Tibial nerve (tissue), 4 donors: ENCODE data around the gene MANBA. TPM values are rescaled to one million over a fixed set of nuclear protein-coding genes. Genes with fewer than 3 reads are reported as not detected.

Experiments
- DNase-seq, 2 donors: peaks; one replicate each; pipeline ENCODE4 v3.0.0-alpha.2; 2019; ENCODE audit warnings: low spot score in 2 of 2
- H3K27ac ChIP-seq, 4 donors: fragments of 200-600 bp; sonication (generic) in 3 of 4; one replicate each; pipeline ENCODE4 v1.5.1; 2017 to 2019; ENCODE audit warnings: mild to moderate bottlenecking in 1 of 4
- H3K27me3 ChIP-seq, 2 donors: fragments of 200-600 bp; sonication (generic) in 1 of 2; one replicate each; pipeline versions ENCODE4 v1.5.1 to v1.6.0; 2017 to 2019
- H3K36me3 ChIP-seq, 3 donors: fragments of 200-600 bp; sonication (generic); one replicate each; pipeline ENCODE4 v1.5.1; 2018 to 2019
- H3K4me1 ChIP-seq, 4 donors: fragments of 200-600 bp; sonication (generic) in 3 of 4; one replicate each; pipeline ENCODE4 v1.5.1; 2017 to 2019
- H3K4me3 ChIP-seq, 4 donors: fragments of 200-600 bp; sonication (generic) in 3 of 4; one replicate each; pipeline ENCODE4 v1.5.1; 2017 to 2019; ENCODE audit warnings: mild to moderate bottlenecking in 1 of 4, moderate library complexity in 1 of 4
- H3K9me3 ChIP-seq, 4 donors: fragments of 200-600 bp; sonication (generic) in 3 of 4; one replicate each; pipeline ENCODE4 v1.5.1; 2017 to 2019
- EP300 ChIP-seq, 2 donors: sonication (generic); formaldehyde crosslinking; IDR thresholded peaks; one replicate each; pipeline ENCODE4 v1.6.1; 2017; ENCODE audit warnings: antibody characterized with exemption in 2 of 2, mild to moderate bottlenecking in 1 of 2
- POLR2A ChIP-seq, 2 donors: fragments of 450-650 bp; IDR thresholded peaks; one replicate each; pipeline ENCODE4 v1.6.1; 2017; ENCODE audit warnings: antibody characterized with exemption in 2 of 2, mild to moderate bottlenecking in 2 of 2, moderate library complexity in 2 of 2
- WGBS, 2 donors: methylation state at CpG; one replicate each; pipeline ENCODE4 v1.1.5; 2018; 5-methylcytosine and 5-hydroxymethylcytosine counted together
- total RNA-seq, 4 donors: library from RNA; depleted of rRNA; stranded (reverse); fragments of >200 nt; gene quantifications; one replicate each; pipeline ENCODE4 v1.1.0, GENCODE V29; 2016
- TF ChIP-seq, protein P1 (sequence below), 5 experiments: fragments of 200-600 bp in 3 of 5; fragments of 450-650 bp in 2 of 5; sonication (generic) in 3 of 5; IDR thresholded peaks; one replicate each; pipeline ENCODE4 v1.5.1; 2016 to 2019; ENCODE audit warnings: antibody characterized with exemption in 5 of 5, mild to moderate bottlenecking in 3 of 5, moderate library complexity in 2 of 5

Gene MANBA
- total RNA-seq, 4 donors from 2014 or later: 26.1 to 38.1 (median 31.9) TPM

DNA sequence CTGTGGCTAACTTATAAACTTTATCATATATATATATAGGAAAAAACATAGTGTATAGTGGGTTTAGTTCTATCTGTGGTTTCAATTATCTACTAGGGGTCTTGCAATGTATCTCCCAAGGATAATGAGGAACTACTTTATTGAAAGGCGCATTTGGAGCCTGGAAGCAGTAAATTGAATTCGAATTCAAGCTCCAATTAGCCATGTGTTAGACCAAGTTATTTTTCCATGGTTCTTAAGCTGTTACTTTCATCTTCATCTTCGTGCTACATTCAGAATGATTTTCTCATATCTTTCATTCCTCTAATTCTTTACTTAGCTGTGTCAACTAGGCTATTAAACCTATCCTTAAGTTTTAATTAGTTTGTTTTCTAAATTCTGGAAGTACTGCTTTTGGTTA is 27.2 kb upstream of the MANBA start:
- WGBS, 2 donors: 91 to 94% methylated on average over 3 of the region's 3 CpGs
- peaks cover 0 to 14% (median 0%) of the 10 kb centered on the region in 4 donors for H3K9me3 ChIP-seq

DNA sequence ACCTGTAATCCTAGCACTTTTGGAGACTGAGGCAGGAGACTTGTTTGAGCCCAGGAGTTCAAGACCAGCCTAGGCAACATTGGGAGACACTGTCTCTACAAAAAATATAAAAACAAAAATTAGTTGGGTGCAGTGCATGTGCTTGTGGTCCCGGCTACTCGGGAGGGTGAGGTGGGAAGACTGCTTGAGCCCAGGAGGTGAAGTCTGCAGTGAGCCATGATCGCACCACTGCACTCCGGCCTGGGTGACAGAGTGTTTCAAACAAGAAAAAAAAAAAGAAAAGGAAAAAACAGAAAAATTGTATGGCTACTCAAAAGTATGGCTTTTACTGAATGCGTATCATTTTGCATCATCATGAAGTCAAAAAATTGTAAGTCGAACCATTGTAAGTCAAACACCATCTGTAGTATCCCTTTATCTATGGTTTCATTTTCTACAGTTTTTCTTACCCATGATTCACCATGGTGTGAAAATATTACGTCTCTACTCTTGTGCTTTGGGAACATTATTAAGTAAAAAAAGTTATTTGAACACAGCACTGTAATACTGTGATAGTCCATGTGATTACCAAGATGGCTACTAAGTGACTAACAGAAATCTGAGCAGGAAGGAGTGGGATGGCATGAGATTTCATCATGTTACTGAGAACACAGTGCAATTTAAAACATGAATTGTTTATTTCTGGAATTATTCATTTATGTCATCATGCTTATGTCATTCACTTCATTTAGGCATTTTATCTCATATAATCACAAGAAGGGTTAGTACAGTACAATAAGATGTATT is 26.5 kb upstream of the MANBA start:
- TF ChIP-seq, protein P1, sequence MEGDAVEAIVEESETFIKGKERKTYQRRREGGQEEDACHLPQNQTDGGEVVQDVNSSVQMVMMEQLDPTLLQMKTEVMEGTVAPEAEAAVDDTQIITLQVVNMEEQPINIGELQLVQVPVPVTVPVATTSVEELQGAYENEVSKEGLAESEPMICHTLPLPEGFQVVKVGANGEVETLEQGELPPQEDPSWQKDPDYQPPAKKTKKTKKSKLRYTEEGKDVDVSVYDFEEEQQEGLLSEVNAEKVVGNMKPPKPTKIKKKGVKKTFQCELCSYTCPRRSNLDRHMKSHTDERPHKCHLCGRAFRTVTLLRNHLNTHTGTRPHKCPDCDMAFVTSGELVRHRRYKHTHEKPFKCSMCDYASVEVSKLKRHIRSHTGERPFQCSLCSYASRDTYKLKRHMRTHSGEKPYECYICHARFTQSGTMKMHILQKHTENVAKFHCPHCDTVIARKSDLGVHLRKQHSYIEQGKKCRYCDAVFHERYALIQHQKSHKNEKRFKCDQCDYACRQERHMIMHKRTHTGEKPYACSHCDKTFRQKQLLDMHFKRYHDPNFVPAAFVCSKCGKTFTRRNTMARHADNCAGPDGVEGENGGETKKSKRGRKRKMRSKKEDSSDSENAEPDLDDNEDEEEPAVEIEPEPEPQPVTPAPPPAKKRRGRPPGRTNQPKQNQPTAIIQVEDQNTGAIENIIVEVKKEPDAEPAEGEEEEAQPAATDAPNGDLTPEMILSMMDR (IDR thresholded peaks at IDR 0.05): no peak
- TF ChIP-seq EP300 (IDR thresholded peaks at IDR 0.05) (no peak), POLR2A (IDR thresholded peaks at IDR 0.05) (no peak)
- Histone ChIP-seq H3K27ac (no peak overlapping the region), H3K27me3 (no peaks in the 10 kb centered on the region), H3K36me3 (peaks cover 0 to 17% (median 0%) of the 10 kb centered on the region in 3 donors), H3K4me1 (peaks cover 0 to 3% (median 0%) of the 10 kb centered on the region in 4 donors), H3K9me3 (peaks cover 0 to 14% (median 0%) of the 10 kb centered on the region in 4 donors), H3K4me3 (no peak overlapping the region)
- no peak for DNase-seq
- whole genome bisulfite sequencing, 2 donors: 94% methylated on average over 7 of the region's 7 CpGs

More for the DNA sequence above, 27.2 kb upstream of the MANBA start:
- no peak overlapping the region for H3K4me3 ChIP-seq
- H3K36me3 ChIP-seq: peaks cover 0 to 24% (median 0%) of the 10 kb centered on the region in 3 donors
- TF ChIP-seq POLR2A (IDR thresholded peaks at IDR 0.05) (no peak), EP300 (IDR thresholded peaks at IDR 0.05) (no peak)
- TF ChIP-seq, protein P1 (IDR thresholded peaks at IDR 0.05): no peak
- no peak overlapping the region for H3K27ac ChIP-seq
- peaks cover 0 to 3% (median 0%) of the 10 kb centered on the region in 4 donors for H3K4me1 ChIP-seq
- no peak for DNase-seq
- no peaks in the 10 kb centered on the region for H3K27me3 ChIP-seq

DNA sequence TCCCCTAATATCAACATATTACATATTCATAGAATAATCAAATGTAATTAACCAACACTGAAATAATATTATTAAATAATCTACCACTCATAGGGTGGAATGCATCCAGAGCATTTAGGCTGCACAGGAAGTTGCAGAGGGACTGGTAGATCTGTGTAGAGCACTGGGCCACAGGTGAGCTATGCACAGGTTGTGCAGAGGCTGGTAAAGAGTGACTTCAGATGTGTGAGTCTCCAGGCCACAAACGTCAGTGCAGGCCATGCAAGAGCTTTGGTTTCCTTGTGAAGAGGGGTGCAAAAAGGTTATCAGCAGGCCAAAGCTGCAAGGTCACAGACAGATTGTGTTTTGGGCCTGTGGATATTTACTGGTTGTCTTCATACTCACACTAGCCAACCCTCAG is 25.5 kb upstream of the MANBA start:
- WGBS, 2 donors: 69 to 70% methylated on average over 1 of the region's 1 CpG
- TF ChIP-seq EP300 (IDR thresholded peaks at IDR 0.05) (no peak), POLR2A (IDR thresholded peaks at IDR 0.05) (no peak)
- TF ChIP-seq, protein P1 (IDR thresholded peaks at IDR 0.05): no peak
- peaks cover 0 to 14% (median 0%) of the 10 kb centered on the region in 4 donors for H3K9me3 ChIP-seq

DNA sequence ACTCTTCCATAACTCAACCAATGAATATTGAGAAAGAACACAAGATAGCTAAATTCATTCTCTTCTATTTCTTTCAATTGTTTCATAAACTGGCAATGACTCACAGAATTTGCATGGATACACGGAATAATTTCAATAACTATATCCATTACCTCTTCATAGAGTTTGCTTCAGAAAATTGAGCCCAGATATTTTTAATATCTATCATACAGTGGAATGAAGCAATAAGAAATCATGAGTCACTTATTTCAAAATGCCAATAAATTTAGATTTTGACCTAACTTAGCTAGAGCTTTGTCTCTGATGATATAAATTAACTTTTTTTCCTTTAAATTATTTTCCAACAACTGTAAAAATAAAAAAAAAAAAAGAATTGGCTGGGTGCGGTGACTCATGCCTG is 22.2 kb upstream of the MANBA start:
- no peaks in the 10 kb centered on the region for H3K27me3 ChIP-seq
- H3K4me1 ChIP-seq: no peaks in the 10 kb centered on the region
- DNase-seq: no peak
- 88 to 89% methylated on average over 2 of the region's 2 CpGs for WGBS, 2 donors
- peaks cover 0 to 7% (median 0%) of the 10 kb centered on the region in 4 donors for H3K9me3 ChIP-seq
- H3K27ac ChIP-seq: no peak overlapping the region
- no peak for TF ChIP-seq EP300 (IDR thresholded peaks at IDR 0.05)
- TF ChIP-seq, protein P1 (IDR thresholded peaks at IDR 0.05): no peak
- no peak for TF ChIP-seq POLR2A (IDR thresholded peaks at IDR 0.05)
- H3K4me3 ChIP-seq: no peak overlapping the region
- no peaks in the 10 kb centered on the region for H3K36me3 ChIP-seq

More for the DNA sequence above, 25.5 kb upstream of the MANBA start:
- no peaks in the 10 kb centered on the region for H3K27me3 ChIP-seq
- peaks cover 0 to 3% (median 0%) of the 10 kb centered on the region in 4 donors for H3K4me1 ChIP-seq
- DNase-seq: no peak
- H3K27ac ChIP-seq: no peak overlapping the region
- H3K36me3 ChIP-seq: peaks cover 0 to 7% (median 0%) of the 10 kb centered on the region in 3 donors
- H3K4me3 ChIP-seq: no peak overlapping the region

DNA sequence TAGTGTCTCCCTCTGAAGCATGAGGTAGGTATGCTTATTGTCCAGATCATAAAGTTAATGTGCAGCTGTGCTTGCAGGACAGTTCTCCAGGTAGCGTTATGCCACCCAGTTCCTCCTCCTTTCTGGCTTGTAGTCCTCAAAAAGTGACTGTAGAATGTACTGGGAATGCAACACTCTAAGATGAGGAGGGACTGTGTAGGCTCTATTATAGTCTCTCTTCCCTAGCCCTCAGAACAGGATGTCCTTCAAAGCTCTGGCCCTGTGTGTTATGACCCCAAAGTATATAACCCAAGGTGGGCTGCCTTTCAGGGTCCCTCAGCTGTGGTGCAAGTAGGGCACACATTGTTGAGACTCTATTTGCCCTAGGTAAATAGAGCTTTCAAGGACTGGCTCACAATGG is 20.8 kb upstream of the MANBA start:
- no peaks in the 10 kb centered on the region for H3K27me3 ChIP-seq
- TF ChIP-seq EP300 (IDR thresholded peaks at IDR 0.05): no peak
- TF ChIP-seq, protein P1 (IDR thresholded peaks at IDR 0.05): no peak
- TF ChIP-seq POLR2A (IDR thresholded peaks at IDR 0.05): no peak
- no peak for DNase-seq

More for the DNA sequence above, 20.8 kb upstream of the MANBA start:
- WGBS, 2 donors: 87 to 100% methylated on average over 1 of the region's 1 CpG
- Histone ChIP-seq H3K27ac (no peak overlapping the region), H3K36me3 (no peaks in the 10 kb centered on the region), H3K9me3 (no peaks in the 10 kb centered on the region), H3K4me3 (no peak overlapping the region), H3K4me1 (no peaks in the 10 kb centered on the region)
